SH-SY5Y (cell line): ENCODE measurements around the gene GDF15.

Source experiments
- GATA2 ChIP-seq: IDR thresholded peaks from 2 replicates; pipeline ENCODE4 v1.6.1; 2011; ENCODE audit warnings: mild to moderate bottlenecking, low read depth, low read length
- GATA3 ChIP-seq: IDR thresholded peaks from 2 replicates; pipeline ENCODE4 v1.6.1; 2011; ENCODE audit warnings: low read depth, mild to moderate bottlenecking, low read length, moderate library complexity

GDF15 gene

GRCh38 chr19:18385675-18386542 lies at the start of gene GDF15:
Gene GDF15, plus strand, starts transcription at chr19:18386158. Its CDS starts 32 bp downstream, at chr19:18386190.
- TF ChIP-seq GATA3 (no peak), GATA2 (no peak)

- TF ChIP-seq GATA3 (no peak), GATA2 (no peak)
These were observed 47.4 kb upstream of the GDF15 start for GRCh38 chr19:18338541-18338940.

- no peak for TF ChIP-seq GATA3
- TF ChIP-seq GATA2: no peak
These were observed 46.2 kb upstream of the GDF15 start for GRCh38 chr19:18339723-18340122.

GRCh38 chr19:18340190-18340989 lies 45.6 kb upstream of the GDF15 start, which contains the start of gene PGPEP1:
Gene PGPEP1, plus strand, starts transcription at chr19:18340598. Its CDS starts 84 bp downstream, at chr19:18340682.
- TF ChIP-seq GATA2 (no peak), GATA3 (no peak)

- TF ChIP-seq GATA2 (no peak), GATA3 (no peak)
These were observed 44.7 kb upstream of the GDF15 start for GRCh38 chr19:18340990-18341868.

GRCh38 chr19:18342090-18342632 lies 43.8 kb upstream of the GDF15 start:
- TF ChIP-seq GATA3 (no peak), GATA2 (no peak)

- TF ChIP-seq GATA3 (no peak), GATA2 (no peak)
These were observed 41.4 kb upstream of the GDF15 start for GRCh38 chr19:18344582-18344950.

- TF ChIP-seq GATA3 (no peak), GATA2 (no peak)
These were observed 40.7 kb upstream of the GDF15 start for GRCh38 chr19:18345296-18345695.

- no peak for TF ChIP-seq GATA3
- TF ChIP-seq GATA2: no peak
These were observed 39.9 kb upstream of the GDF15 start for GRCh38 chr19:18346091-18346490.

- TF ChIP-seq GATA3 (no peak), GATA2 (no peak)
These were observed 37.8 kb upstream of the GDF15 start for GRCh38 chr19:18348171-18348570.

- no peak for TF ChIP-seq GATA2
- no peak for TF ChIP-seq GATA3
These were observed 36.3 kb upstream of the GDF15 start for GRCh38 chr19:18349524-18350128.

GRCh38 chr19:18350490-18350889 lies 35.5 kb upstream of the GDF15 start:
- TF ChIP-seq GATA3 (no peak), GATA2 (no peak)

GRCh38 chr19:18351544-18351943 lies 34.4 kb upstream of the GDF15 start:
- TF ChIP-seq GATA2 (no peak), GATA3 (no peak)

- TF ChIP-seq GATA3: no peak
- TF ChIP-seq GATA2: no peak
These were observed 32.5 kb upstream of the GDF15 start for GRCh38 chr19:18353378-18354005.
